Mucosa of descending colon (tissue), 3 donors: Measurements from ENCODE around the gene GRHPR. TPM values are rescaled to one million over a fixed set of nuclear protein-coding genes. Genes with fewer than 3 reads are reported as not detected.
"Not testable (repeated sequence)": the region's sequence is repeated elsewhere in the genome, so short reads cannot be mapped to it uniquely, and the experiment has no call there.

Experiments
- ATAC-seq: fragments of 200-7000 bp; cut with Tn5 transposase; one replicate; pipeline ENCODE4 v1.9.1; 2020; ENCODE audit warnings: mild to moderate bottlenecking, moderate library complexity
- DNase-seq, 3 donors: peaks; one replicate each; pipeline ENCODE4 v3.0.0-alpha.2; 2020
- H3K36me3 ChIP-seq: fragments of 200-600 bp; one replicate; pipeline ENCODE4 v1.8.0; 2021; ENCODE audit warnings: low read depth, mild to moderate bottlenecking
- H3K4me1 ChIP-seq: fragments of 200-600 bp; one replicate; pipeline ENCODE4 v1.8.0; 2021; ENCODE audit warnings: low read depth, mild to moderate bottlenecking
- H3K4me3 ChIP-seq: fragments of 200-600 bp; one replicate; pipeline ENCODE4 v1.8.0; 2021; ENCODE audit warnings: mild to moderate bottlenecking
- H3K9me3 ChIP-seq: fragments of 200-600 bp; one replicate; pipeline ENCODE4 v1.8.0; 2021; ENCODE audit warnings: mild to moderate bottlenecking
- intact Hi-C, 2 donors: fragments of 100-400 bp; cut with DNase I in 1 of 2; cut with micrococcal nuclease in 1 of 2; formaldehyde crosslinking; loops; one replicate each; pipeline versions ENCODE4 v1.11.0 to v1.11.1; 2022; cut with DNase I, micrococcal nuclease
- total RNA-seq, 3 donors: library from RNA; stranded (reverse); fragmentation: NEBNext Ultra II Directional in 2 of 3; extraction: Animal tissue kit (Norgen Biotek cat#: 25700) in 2 of 3; gene quantifications; one replicate each; pipeline versions ENCODE4 v1.2.1 to v1.2.4, GENCODE V29; 2021 to 2023
- TF ChIP-seq, protein P1 (sequence below): fragments of 200-600 bp; IDR thresholded peaks from one replicate; pipeline ENCODE4 v1.8.0; 2022; ENCODE audit warnings: antibody characterized with exemption, mild to moderate bottlenecking
- donor health status: DM: no; HTN: no; CAD: no; lungs with moderate emphysema.
- donor health status: DM: no; HTN: no; CAD: no.
- donor health status: DM: no; HTN: yes; CAD: no.

GRHPR gene
- total RNA-seq, 3 donors from 2014 or later = 63.0 to 81.3 (median 79.5) TPM

DNA sequence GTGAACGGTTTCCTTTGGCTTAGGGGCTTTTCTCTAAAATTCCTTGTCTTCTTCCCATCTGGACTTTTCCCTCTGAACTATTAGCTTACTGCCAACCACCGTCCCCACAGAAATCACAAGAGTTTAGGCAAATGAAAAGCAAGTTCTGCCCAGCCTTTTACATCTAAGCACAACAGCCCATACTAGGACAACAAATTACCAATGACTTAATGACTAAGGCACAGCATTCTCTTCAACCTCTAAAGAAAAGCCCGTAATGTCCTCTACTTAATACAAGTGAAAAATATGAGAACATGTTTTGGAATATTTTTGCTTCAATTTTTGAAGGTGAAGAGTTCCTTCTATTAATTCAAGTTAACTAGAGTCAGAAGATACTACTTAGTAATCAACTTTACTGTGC is 41.5 kb downstream of the GRHPR start:
- intact Hi-C loops = no loop called here
- ATAC-seq = no peak
- no peak for DNase-seq
- TF ChIP-seq, protein P1, sequence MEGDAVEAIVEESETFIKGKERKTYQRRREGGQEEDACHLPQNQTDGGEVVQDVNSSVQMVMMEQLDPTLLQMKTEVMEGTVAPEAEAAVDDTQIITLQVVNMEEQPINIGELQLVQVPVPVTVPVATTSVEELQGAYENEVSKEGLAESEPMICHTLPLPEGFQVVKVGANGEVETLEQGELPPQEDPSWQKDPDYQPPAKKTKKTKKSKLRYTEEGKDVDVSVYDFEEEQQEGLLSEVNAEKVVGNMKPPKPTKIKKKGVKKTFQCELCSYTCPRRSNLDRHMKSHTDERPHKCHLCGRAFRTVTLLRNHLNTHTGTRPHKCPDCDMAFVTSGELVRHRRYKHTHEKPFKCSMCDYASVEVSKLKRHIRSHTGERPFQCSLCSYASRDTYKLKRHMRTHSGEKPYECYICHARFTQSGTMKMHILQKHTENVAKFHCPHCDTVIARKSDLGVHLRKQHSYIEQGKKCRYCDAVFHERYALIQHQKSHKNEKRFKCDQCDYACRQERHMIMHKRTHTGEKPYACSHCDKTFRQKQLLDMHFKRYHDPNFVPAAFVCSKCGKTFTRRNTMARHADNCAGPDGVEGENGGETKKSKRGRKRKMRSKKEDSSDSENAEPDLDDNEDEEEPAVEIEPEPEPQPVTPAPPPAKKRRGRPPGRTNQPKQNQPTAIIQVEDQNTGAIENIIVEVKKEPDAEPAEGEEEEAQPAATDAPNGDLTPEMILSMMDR = no peak
- Histone ChIP-seq H3K9me3 (no peaks in the 10 kb centered on the region), H3K4me1 (peaks cover 14% of the 10 kb centered on the region), H3K4me3 (no peak overlapping the region), H3K36me3 (peaks cover 3% of the 10 kb centered on the region)

DNA sequence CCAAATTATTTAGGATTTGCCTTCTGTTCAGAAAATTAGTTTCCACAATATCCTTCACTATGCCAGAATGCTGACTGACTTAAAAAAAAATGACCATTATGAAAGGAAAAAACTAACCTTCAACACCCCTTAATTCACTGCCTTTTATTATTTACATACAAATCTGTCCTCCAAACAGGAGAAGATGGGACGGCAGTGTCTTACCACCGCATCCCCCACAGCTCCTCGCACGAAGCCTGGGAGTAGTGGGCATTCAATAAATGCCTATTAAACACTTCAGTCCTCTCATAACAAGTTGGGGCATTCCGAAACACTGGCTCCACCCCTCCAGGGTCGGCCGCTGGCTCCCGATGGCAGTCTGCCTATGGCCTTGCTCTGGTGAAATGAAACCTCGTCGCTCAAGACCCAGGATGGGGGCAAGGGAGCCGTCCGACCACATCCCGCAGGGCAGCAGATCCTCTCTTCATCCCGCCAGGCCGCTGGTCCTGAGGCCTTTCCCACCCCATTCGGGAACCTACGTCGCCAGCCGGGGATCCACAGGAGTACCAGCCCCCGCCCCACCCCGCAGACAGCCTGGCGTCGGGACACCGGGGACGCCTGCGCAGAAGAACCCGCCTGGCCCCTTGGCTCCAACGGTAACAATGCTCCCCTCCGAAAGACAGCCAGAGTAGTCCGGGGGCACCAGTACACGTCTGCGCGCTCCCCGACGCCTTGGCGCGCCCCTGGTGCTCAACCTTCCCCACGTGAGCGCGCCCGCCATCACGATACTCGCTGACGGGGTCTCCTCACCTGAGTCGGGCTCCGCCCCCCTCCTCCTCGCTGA is 42.1 kb downstream of the GRHPR start:
- H3K4me1 ChIP-seq = peaks cover 14% of the 10 kb centered on the region
- intact Hi-C loops = no loop called here

DNA sequence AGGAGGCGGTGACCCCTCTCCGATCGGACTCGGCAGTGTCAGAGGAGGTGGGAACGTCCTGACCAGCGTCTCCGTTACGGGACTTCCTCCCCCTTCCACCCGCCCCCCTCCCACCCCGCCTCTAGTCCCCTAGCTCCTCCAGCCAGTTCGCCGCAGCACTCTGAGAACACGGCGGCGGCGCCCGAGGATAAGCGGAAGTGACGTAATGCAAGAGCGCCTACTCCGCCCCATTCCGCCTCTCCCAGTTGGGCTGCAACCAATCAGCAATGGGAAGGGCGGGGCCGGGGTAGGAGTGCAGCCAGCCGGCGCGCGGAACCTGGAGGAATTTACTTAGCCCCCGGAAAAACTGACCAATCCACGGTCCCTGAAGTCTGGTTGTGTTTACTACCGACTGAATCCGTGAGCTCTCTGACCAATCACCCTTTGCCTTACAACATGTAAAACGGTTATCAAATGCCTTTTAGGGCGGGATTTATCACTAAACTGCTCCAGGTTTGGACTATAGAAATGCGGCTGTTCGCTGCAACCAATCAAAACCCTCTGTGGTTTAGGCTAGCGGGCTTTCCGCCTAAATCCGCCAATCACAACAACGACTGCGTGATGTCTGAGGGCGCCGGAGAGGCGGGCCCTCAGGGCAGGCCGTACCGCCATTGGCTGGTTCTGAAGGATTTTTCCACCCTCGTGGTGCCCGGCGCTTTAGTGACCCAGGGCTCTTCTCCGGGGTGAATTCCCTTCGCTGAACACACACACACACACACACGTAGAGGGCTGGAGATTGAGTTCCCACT is 42.9 kb downstream of the GRHPR start, which contains the start of gene ZBTB5:
TSS of gene ZBTB5 (minus strand) at position 202 of the 788 bp plus-strand sequence. CDS start 22,899 bp downstream, outside the sequence.
- DNase-seq (peak; percentile 97 to 99 (median 99)), ATAC-seq (peak; percentile 88)
- H3K9me3 ChIP-seq = no peaks in the 10 kb centered on the region
- H3K4me1 ChIP-seq = peaks cover 14% of the 10 kb centered on the region
- TF ChIP-seq, protein P1 = no peak
- peak within 1 kb of the TSS; percentile 83 for H3K4me3 ChIP-seq
- intact Hi-C loops = no loop called here
- H3K36me3 ChIP-seq = peaks cover 3% of the 10 kb centered on the region

More for the DNA sequence above, 42.1 kb downstream of the GRHPR start:
- H3K4me3 ChIP-seq = peak overlapping the region; percentile 83
- no peaks in the 10 kb centered on the region for H3K9me3 ChIP-seq
- H3K36me3 ChIP-seq = peaks cover 3% of the 10 kb centered on the region
- ATAC-seq (peak; percentile 46), DNase-seq (peak; percentile 82 to 88 (median 87))
- TF ChIP-seq, protein P1 = no peak

DNA sequence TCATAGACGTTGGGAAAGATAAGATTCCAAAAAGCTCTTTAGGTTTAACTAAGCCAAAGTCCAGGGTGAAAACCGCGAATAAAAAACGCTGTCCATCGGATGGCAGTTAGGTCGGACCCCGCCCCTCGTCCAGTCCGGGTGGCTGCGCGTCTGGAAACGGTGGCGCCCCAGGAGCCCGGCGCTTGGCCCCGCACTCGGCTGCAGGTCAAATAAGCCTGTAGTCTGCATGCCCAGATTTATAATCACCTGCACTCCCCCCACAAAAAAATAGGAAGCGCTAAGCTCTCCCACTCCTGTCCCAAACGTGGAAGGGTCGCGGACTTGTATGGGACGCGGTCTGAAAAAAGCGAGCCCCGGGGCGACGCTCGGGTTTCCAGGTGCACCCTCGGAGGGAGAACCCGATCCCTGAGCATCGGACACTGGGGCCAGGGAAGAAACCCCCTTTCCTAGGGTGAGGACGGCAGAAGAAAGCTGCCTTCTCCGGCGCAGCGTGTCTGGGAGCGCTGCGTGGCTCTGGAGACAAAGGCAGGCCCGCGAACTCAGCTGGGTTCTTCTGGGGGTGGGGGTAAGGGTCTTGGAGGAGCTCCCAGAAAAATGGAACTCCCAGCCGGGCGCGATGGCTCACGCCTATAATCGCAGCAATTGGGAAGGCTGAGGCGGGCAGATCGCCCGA is 43.7 kb downstream of the GRHPR start:
- ATAC-seq (peak; percentile 38), DNase-seq (peak; percentile 79 to 86 (median 81))
- H3K4me3 ChIP-seq = peak overlapping the region; percentile 83
- intact Hi-C loops = no loop called here
- peaks cover 14% of the 10 kb centered on the region for H3K4me1 ChIP-seq
- H3K36me3 ChIP-seq = peaks cover 3% of the 10 kb centered on the region
- TF ChIP-seq, protein P1 = no peak
- H3K9me3 ChIP-seq = no peaks in the 10 kb centered on the region

DNA sequence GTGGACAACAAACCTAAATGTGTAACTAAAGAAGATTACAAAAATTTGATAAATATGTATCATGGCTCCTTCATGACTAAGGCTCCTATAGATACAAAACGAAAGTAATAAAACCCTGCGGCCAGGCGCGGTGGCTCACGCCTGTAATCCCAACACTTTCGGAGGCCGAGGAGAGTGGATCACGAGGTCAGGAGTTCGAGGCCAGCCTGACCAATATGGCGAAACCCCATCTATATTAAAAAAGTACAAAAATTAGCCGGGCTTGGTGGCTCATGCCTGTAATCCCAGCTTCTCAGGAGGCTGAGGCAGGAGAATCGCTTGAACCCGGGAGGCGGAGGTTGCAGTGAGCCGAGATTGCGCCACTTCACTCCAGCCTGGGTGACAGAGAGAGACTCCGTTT is 45.0 kb downstream of the GRHPR start:
- H3K9me3 ChIP-seq, intact Hi-C loops, ATAC-seq, H3K4me3 ChIP-seq, H3K36me3 ChIP-seq: not testable (repeated sequence)
- H3K4me1 ChIP-seq = peaks cover 14% of the 10 kb centered on the region
- DNase-seq = peak; percentile 58 to 64 (median 60)
